ENCODE measurements around the gene CYB5B.

Gene CYB5B

DNA sequence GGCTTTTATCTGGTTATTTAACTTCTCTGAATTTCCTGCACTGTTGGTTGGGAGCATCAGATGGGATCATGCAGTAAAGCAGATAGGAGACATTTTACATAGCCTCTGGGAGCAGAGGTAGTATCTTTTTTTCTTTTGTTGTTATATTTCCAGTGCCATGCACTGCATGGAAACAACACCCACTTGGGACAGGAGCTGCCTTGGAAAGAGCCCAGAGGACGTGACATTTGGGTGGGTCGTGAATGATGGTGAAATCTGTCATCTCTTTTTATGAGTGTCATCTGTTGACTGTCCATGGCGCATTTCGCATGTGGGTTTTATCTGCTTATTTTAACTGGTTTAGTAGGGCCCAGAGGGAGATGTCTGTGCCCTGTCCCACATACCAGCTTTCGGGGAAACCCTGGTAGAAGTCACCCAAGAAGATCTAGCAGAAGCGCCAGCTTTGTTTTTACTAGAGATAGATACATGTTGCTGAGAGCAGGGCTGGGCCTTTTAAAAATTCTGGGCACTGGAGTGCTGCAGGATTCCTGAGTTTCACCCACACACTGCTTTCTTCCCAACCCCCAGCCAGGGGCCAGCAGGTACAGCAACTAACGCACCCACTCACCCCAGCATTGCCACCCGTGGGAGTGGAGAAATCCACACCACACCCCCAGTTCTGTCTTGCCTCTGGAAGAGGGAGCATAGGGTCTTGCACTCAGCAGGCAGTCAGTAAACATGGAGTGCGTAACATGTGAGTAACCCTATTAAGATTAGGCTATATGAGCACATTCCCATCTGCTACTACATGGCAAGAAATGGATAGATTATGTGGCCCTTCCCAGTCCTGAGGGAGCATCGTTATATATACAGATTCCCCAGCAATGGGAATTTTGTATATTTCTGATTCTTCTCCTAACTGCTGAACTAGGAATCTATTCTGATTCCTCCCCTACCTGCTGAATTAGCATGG lies 30.2 kb upstream of the CYB5B start:
- FAIRE-seq = no peak
- no peak for TF ChIP-seq POU2F2 (IDR thresholded peaks at IDR 0.05; ENCODE audit: low read depth, low read length)
- no peak for TF ChIP-seq PAX5 (IDR thresholded peaks at IDR 0.05; ENCODE audit: insufficient read depth, low read length, severe bottlenecking)
- no peak for TF ChIP-seq POLR2AphosphoS5 (IDR thresholded peaks at IDR 0.05; ENCODE audit: low read depth, low read length)
- TF ChIP-seq TAF1 (IDR thresholded peaks at IDR 0.05; ENCODE audit: low read depth, low read length) = no peak
- no peak for TF ChIP-seq SPI1 (IDR thresholded peaks at IDR 0.05; ENCODE audit: low read depth, low read length)
- no peak for TF ChIP-seq POLR2A (IDR thresholded peaks at IDR 0.05; ENCODE audit: low read depth, low read length)
- DNase-seq (ENCODE audit: insufficient read length, low spot score) = no peak

DNA sequence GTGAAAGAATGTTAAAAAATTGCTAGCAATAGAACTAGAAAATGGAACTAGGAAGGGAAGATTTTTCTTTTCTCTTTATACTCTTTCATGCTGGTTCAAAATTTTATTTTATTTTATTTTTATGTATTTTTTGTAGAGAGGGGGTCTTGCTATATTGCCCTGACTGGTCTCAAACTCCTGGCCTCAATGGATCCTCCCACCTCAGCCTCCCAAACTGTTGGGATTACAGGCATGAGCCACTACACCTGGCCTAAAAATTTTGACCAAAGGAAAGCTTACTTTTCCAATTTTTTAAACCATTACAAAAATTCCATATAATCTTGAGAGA lies 28.6 kb upstream of the CYB5B start:
- TF ChIP-seq SPI1 (IDR thresholded peaks at IDR 0.05; ENCODE audit: low read depth, low read length) (no peak), POLR2AphosphoS5 (IDR thresholded peaks at IDR 0.05; ENCODE audit: low read depth, low read length) (no peak), POLR2A (IDR thresholded peaks at IDR 0.05; ENCODE audit: low read depth, low read length) (no peak), TAF1 (IDR thresholded peaks at IDR 0.05; ENCODE audit: low read depth, low read length) (no peak), POU2F2 (IDR thresholded peaks at IDR 0.05; ENCODE audit: low read depth, low read length) (no peak), PAX5 (IDR thresholded peaks at IDR 0.05; ENCODE audit: insufficient read depth, low read length, severe bottlenecking) (no peak)
- DNase-seq (ENCODE audit: insufficient read length, low spot score) (no peak), FAIRE-seq (no peak)

DNA sequence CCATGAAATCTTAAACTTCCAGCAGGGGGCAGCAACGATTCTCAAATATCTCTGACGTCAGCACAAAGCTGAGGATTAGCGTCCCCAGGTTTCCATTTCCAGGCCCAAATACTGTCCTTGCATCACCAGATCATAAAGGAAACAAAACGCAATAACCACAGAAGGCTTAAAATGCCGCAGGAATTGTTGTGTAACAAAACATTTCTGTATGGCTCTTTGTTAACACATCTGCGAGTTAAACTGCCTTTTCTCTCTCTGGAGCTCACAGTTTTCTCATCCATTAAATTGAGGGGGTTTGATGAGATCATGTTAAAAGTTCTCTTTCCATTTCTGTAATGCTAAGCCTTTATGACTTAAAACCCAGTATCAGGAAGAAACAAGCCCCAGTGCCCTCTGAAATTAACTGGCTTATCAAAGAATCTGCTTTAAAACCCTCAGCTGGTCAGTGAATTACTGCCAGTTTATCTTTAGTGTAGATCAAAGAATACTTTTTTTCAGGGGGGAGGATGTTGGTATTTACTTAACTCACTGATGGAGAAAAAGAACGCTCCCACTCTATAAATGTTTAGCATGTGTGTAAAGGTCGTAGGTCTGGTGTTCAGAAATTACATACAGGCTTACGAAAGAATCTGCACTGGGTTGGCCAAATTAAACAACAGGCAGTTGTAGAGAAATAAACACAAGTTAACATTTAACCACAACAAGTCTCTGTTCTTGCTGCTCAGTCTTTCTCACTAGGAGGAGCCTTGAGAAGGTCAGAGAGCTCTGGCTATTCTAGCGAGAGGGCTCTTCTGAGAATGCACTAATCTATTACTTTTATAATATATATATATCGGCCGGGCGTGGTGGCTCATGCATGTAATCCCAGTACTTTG lies 28.0 kb upstream of the CYB5B start:
- DNase-seq (ENCODE audit: insufficient read length, low spot score) (no peak), FAIRE-seq (peak; percentile 60)
- TF ChIP-seq SPI1 (IDR thresholded peaks at IDR 0.05; ENCODE audit: low read depth, low read length) (no peak), POU2F2 (IDR thresholded peaks at IDR 0.05; ENCODE audit: low read depth, low read length) (no peak), POLR2AphosphoS5 (IDR thresholded peaks at IDR 0.05; ENCODE audit: low read depth, low read length) (no peak), POLR2A (IDR thresholded peaks at IDR 0.05; ENCODE audit: low read depth, low read length) (no peak), TAF1 (IDR thresholded peaks at IDR 0.05; ENCODE audit: low read depth, low read length) (no peak), PAX5 (IDR thresholded peaks at IDR 0.05; ENCODE audit: insufficient read depth, low read length, severe bottlenecking) (no peak)

DNA sequence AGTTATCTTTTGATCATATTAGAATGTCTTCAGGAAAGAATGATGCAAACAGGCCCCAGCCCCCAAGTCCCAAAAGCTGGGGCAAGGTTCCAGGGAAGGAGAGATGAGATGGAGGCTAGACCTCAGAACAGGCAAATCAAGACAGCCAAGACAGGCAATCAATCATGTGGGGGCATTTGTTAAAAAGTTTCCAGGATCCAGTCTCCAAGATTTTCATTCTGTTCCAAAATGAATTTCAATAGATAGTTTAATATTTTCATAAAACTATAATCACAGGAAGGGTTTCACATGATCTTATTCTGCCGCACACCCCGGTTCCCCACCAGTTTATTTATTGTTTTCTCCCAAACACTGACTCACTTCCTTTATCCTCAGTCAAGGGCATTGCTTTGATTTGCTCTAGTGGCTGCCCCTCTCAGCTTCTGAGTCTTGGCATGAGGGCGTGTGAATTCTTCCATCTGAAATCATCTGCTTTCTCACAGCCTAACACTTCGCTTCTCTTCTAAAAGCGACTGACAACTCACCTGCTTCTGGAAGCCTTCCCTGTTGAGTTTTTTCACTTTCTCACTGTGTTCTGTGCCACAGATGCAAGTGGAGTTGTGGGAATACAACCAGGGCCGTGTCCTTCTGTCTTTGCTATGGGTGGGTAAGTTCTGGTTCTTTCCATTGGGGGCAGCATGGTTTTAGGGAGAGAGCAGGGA lies 26.4 kb upstream of the CYB5B start:
- FAIRE-seq (no peak), DNase-seq (ENCODE audit: insufficient read length, low spot score) (no peak)

DNA sequence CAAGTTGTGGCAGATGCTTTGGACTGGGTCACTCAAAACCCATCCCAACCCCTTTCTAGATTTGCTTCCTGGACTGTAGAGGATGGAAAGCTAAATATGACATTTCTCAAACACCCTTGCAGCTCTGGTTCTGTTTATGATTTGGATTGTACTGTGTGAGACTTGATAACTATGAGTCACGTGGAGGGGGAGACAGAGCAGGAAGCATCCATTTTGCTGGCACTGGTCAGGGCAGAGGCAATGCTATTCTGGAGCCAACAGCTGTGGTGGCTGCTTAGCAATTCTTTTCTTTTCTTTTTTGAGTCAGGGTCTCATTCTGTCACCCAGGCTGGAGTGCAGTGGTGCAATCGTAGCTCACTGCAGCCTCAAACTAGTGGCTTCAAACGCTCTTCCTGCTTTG lies 25.1 kb upstream of the CYB5B start:
- FAIRE-seq = no peak
- no peak for TF ChIP-seq SPI1 (IDR thresholded peaks at IDR 0.05; ENCODE audit: low read depth, low read length)
- TF ChIP-seq POLR2AphosphoS5 (IDR thresholded peaks at IDR 0.05; ENCODE audit: low read depth, low read length) = no peak
- TF ChIP-seq PAX5 (IDR thresholded peaks at IDR 0.05; ENCODE audit: insufficient read depth, low read length, severe bottlenecking) = no peak
- TF ChIP-seq TAF1 (IDR thresholded peaks at IDR 0.05; ENCODE audit: low read depth, low read length) = no peak
- no peak for DNase-seq (ENCODE audit: insufficient read length, low spot score)

More for the DNA sequence above, 26.4 kb upstream of the CYB5B start:
- TF ChIP-seq POU2F2 (IDR thresholded peaks at IDR 0.05; ENCODE audit: low read depth, low read length) (no peak), SPI1 (IDR thresholded peaks at IDR 0.05; ENCODE audit: low read depth, low read length) (0 out of 2 replicates have a peak, but pooled peaks have one; percentile 16)

DNA sequence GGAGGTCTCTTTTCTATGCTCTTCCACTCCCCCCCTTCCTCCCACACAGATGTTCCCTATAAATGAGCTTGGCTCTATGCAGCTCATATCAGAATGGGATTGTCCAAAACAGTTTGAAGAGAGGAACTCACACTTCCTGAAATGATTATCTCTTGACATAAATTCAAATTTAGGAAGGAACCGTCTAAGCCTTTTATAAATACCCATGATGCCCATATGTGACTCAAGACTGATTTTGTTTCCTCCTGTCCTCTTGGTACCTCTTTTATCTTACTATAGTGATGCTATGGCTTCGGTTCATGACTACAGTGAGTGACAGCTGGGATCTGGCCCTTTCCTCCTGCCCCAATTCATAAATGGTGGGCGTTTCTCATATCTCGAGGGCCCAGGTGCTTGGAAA lies 22.0 kb upstream of the CYB5B start:
- FAIRE-seq (no peak), DNase-seq (ENCODE audit: insufficient read length, low spot score) (no peak)
- peak; percentile 22; the same call in 1 of the 2 replicates for TF ChIP-seq SPI1 (IDR thresholded peaks at IDR 0.05; ENCODE audit: low read depth, low read length)
- no peak for TF ChIP-seq POLR2A (IDR thresholded peaks at IDR 0.05; ENCODE audit: low read depth, low read length)

DNA sequence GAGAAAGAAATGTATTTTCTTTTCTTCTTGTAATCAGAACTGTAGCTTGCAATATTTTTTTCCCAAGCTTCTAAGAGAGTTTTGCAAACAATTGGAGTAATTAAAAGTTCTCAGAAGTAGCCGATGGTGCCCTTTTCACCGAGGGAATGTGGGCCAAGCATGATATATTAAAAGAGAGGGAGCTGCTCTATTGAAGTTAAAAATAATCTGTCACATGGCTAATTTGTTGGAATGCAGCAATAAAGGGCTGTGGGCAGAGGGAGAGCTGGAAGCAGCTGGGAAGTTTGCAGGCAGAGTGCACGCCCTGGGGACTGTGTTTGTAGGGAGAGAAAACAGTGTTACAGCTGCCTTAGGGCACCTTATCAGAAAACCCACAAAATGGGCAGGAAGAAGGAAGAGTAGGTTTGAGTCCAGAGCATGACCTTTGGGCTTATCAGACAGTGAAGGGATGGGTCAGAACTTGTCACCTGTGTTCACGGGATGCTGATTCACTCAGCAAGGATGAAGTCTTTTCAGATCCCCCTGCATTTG lies 20.1 kb upstream of the CYB5B start:
- FAIRE-seq = no peak
- TF ChIP-seq SPI1 (IDR thresholded peaks at IDR 0.05; ENCODE audit: low read depth, low read length) (no peak), POU2F2 (IDR thresholded peaks at IDR 0.05; ENCODE audit: low read depth, low read length) (no peak), POLR2A (IDR thresholded peaks at IDR 0.05; ENCODE audit: low read depth, low read length) (no peak)
- no peak for DNase-seq (ENCODE audit: insufficient read length, low spot score)

DNA sequence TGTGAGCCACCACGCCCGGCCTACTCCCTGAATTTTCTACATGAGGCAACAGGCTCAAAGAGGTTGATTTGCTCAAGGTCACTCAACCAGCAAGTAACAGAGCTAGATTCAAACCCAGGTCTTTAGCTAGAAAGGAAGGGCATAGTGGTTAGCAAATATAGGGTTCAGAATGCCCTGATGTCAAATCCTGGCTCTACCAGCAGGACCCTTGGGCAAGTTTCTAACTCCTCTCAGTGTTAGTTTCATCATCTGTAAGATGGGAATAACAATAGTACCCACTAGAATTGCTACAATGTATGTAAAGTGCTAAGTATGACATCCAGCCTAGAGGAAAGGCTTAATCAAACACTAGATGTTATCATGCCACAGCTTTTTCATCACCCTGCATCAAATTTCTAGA lies 19.1 kb upstream of the CYB5B start:
- no peak for FAIRE-seq
- DNase-seq (ENCODE audit: insufficient read length, low spot score) = no peak
- TF ChIP-seq PAX5 (IDR thresholded peaks at IDR 0.05; ENCODE audit: insufficient read depth, low read length, severe bottlenecking) (no peak), TAF1 (IDR thresholded peaks at IDR 0.05; ENCODE audit: low read depth, low read length) (no peak), POLR2AphosphoS5 (IDR thresholded peaks at IDR 0.05; ENCODE audit: low read depth, low read length) (no peak), SPI1 (IDR thresholded peaks at IDR 0.05; ENCODE audit: low read depth, low read length) (no peak)

DNA sequence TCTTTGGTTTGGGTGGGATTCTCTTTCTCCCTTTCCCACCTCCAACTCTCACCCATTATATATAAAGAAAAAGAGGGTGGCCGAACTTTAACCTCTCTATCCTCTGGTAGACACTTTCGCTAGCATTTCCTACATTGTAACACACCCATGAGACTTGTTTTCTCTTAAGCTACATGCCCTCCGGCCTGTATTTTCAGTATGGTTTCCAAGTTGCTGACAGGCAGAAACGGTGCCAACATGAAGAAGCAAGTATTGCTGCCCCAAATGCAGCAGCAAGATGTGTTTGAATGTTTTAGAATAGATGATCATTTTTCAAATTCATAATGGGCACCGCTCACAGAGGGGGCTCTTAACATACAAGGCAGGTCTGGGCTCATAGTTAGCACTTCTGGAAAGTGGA lies 18.7 kb upstream of the CYB5B start:
- TF ChIP-seq PAX5 (IDR thresholded peaks at IDR 0.05; ENCODE audit: insufficient read depth, low read length, severe bottlenecking) (no peak), SPI1 (IDR thresholded peaks at IDR 0.05; ENCODE audit: low read depth, low read length) (no peak), POLR2A (IDR thresholded peaks at IDR 0.05; ENCODE audit: low read depth, low read length) (no peak), POU2F2 (IDR thresholded peaks at IDR 0.05; ENCODE audit: low read depth, low read length) (no peak)
- FAIRE-seq = no peak
- no peak for DNase-seq (ENCODE audit: insufficient read length, low spot score)
